ENCODE measurements around the gene PJVK. TPM values are rescaled to one million over a fixed set of nuclear protein-coding genes. Genes with fewer than 3 reads are reported as not detected.

The PJVK gene
- total and polyA plus RNA-seq, 2 of the 13 experiments (the other 11 are each of a cell fraction or from before 2014, with no cell fraction given) = 1.2 to 2.6 TPM

- no peak for TF ChIP-seq CERS6 (CRISPR knock-in tag; IDR thresholded peaks at IDR 0.05)
- TF ChIP-seq ZSCAN31 (CRISPR knock-in tag; IDR thresholded peaks at IDR 0.05; ENCODE audit: low read depth) = peak; percentile 99
- TF ChIP-seq ZNF512 (CRISPR knock-in tag; IDR thresholded peaks at IDR 0.05) = peak; percentile 46; the same call in 1 of the 2 replicates
- peak; percentile 87; the same call in 1 of the 2 replicates for TF ChIP-seq ZNF547 (CRISPR knock-in tag; IDR thresholded peaks at IDR 0.05)
- peak; percentile 99 for TF ChIP-seq ZNF772 (CRISPR knock-in tag; IDR thresholded peaks at IDR 0.05)
- peak; percentile 90 for TF ChIP-seq MXD3 (CRISPR knock-in tag; IDR thresholded peaks at IDR 0.05)
These were observed at the start of gene PJVK, which contains the start of gene PRKRA (continued) for GRCh38 chr2:178450774-178451525.

GRCh38 chr2:178401994-178402437, 49.2 kb upstream of the PJVK start:
- H3K27ac ChIP-seq (ENCODE audit: extremely low read length, insufficient read depth, low read length) = no peak overlapping the region
- no peak for ATAC-seq
- H3K27me3 ChIP-seq (ENCODE audit: control insufficient read depth in 1 of 2, insufficient read depth in 2 of 2, low read length in 2 of 2) = no peaks in the 10 kb centered on the region
- H3K4me2 ChIP-seq (ENCODE audit: low read depth, low read length) = no peak overlapping the region
- no peak overlapping the region for H3K9ac ChIP-seq (ENCODE audit: insufficient read depth, low read depth, low read length)
- WGBS (ENCODE audit: low lambda C conversion rate) = 61% methylated on average over 6 of the region's 6 CpGs
- H3K79me2 ChIP-seq (ENCODE audit: insufficient read depth, low read length) = no peaks in the 10 kb centered on the region
- H3K4me3 ChIP-seq (replicated peaks in 1 of 3; ENCODE audit: insufficient read depth in 1 of 3, low read depth in 2 of 3, low read length in 3 of 3) = no peak overlapping the region
- FAIRE-seq = no peak
- ChIA-PET POLR2A (interaction anchor here (1.4 kb wide), 2 partner anchors 12 to 49 kb away, joined by 3 read pairs; partner anchors contain the start of genes PJVK and PRKRA), CTCF (ENCODE audit: low intra/inter-chr PET ratio, low total read pairs) (no interaction called here)
- in situ Hi-C loops (cut with HindIII; ENCODE audit: extremely low pct_ligation_motif_present, low pct_unique_long_range_greater_than_20kb) = no loop called here
- H3K4me1 ChIP-seq (ENCODE audit: insufficient read depth, low read length) = no peaks in the 10 kb centered on the region
- no peak overlapping the region for H2AFZ ChIP-seq (ENCODE audit: low read length)
- no TSS peak for BruUV-seq (replicated peaks)
- H3K9me3 ChIP-seq (ENCODE audit: low read length) = no peaks in the 10 kb centered on the region
- no peak for DNase-seq (ENCODE audit: low spot score)
- H3K36me3 ChIP-seq (replicated peaks in 1 of 2; ENCODE audit: control insufficient read depth in 1 of 2, insufficient read depth in 2 of 2, low read length in 2 of 2) = no peaks in the 10 kb centered on the region
- no peaks in the 10 kb centered on the region for H4K20me1 ChIP-seq (ENCODE audit: insufficient read depth, low read length)
- intact Hi-C loops (cut with micrococcal nuclease; ENCODE audit: unreplicated experiment) = no loop called here
- no peak for TF ChIP-seq ZNF777 (CRISPR knock-in tag; IDR thresholded peaks at IDR 0.05)
- TF ChIP-seq MXI1 (IDR thresholded peaks at IDR 0.05; ENCODE audit: borderline replicate concordance, low read depth, low read length) = no peak
- TF ChIP-seq EED (CRISPR knock-in tag; IDR thresholded peaks at IDR 0.05) = no peak
- TF ChIP-seq ZNF567 (CRISPR knock-in tag; IDR thresholded peaks at IDR 0.05; ENCODE audit: borderline replicate concordance) = no peak
- TF ChIP-seq ZNF20 (CRISPR knock-in tag; IDR thresholded peaks at IDR 0.05) = no peak
- no peak for TF ChIP-seq MTERF4 (CRISPR knock-in tag; IDR thresholded peaks at IDR 0.05)
- TF ChIP-seq MTF2 (CRISPR knock-in tag; IDR thresholded peaks at IDR 0.05; ENCODE audit: borderline replicate concordance) = no peak
- TF ChIP-seq STAG1 (CRISPR knock-in tag; IDR thresholded peaks at IDR 0.05) = no peak
- no peak for TF ChIP-seq ZNF576 (CRISPR knock-in tag; IDR thresholded peaks at IDR 0.05)
- no peak for TF ChIP-seq HMGA1 (CRISPR knock-in tag; conservative IDR thresholded peaks at IDR 0.05)
- TF ChIP-seq PTBP1 (IDR thresholded peaks at IDR 0.05; ENCODE audit: low read depth, low read length, poor library complexity, severe bottlenecking) = no peak
- TF ChIP-seq CENPBD1 (CRISPR knock-in tag; IDR thresholded peaks at IDR 0.05; ENCODE audit: borderline replicate concordance, low read depth) = no peak
- TF ChIP-seq MYNN (CRISPR knock-in tag; IDR thresholded peaks at IDR 0.05; ENCODE audit: low read depth) = no peak
